ENCODE results near the gene FADS1. TPM values are rescaled to one million over a fixed set of nuclear protein-coding genes. Genes with fewer than 3 reads are reported as not detected.

The FADS1 gene
- total and polyA plus RNA-seq, 7 experiments from 2014 or later = 0.62 to 52.1 (median 2.6) TPM; not detected in 1

GRCh38 chr11:61776561-61777075 lies 40.2 kb downstream of the FADS1 start:
- Mint-ChIP-seq H3K4me3 (peak overlapping the region in 9 of 10 donors; percentile 34 to 77 (median 68)), H3K4me1 (peaks cover 5 to 21% (median 10%) of the 10 kb centered on the region in 7 donors), H3K27ac (peak overlapping the region in 1 of 9 donors; percentile 80), H3K36me3 (no peaks in the 10 kb centered on the region), H3K9me3 (no peaks in the 10 kb centered on the region), H3K27me3 (peaks cover 0 to 6% (median 0%) of the 10 kb centered on the region in 5 donors)
- Histone ChIP-seq H3K27ac (ENCODE audit: low read depth, low read length) (no peak overlapping the region), H3K4me3 (ENCODE audit: low read length) (peak overlapping the region; percentile 44), H3K4me1 (ENCODE audit: control insufficient read depth in 2 of 2, insufficient read depth in 2 of 2, low read length in 2 of 2) (peaks cover 4 to 11% of the 10 kb centered on the region in 2 donors), H3K9me3 (ENCODE audit: control insufficient read depth in 2 of 3, low read length in 3 of 3) (no peaks in the 10 kb centered on the region), H3K36me3 (ENCODE audit: control insufficient read depth in 2 of 3, insufficient read depth in 3 of 3, low read length in 3 of 3) (no peaks in the 10 kb centered on the region), H3K27me3 (ENCODE audit: control insufficient read depth in 2 of 2, insufficient read depth in 2 of 2, low read length in 2 of 2) (no peaks in the 10 kb centered on the region)
- POLR2A ChIA-PET = no interaction called here
- peak in 8 of 9 donors; percentile 27 to 71 (median 37) for DNase-seq
- intact Hi-C loops (cut with micrococcal nuclease) = loop anchor here (1.0 to 2.0 kb wide), 3 partner anchors 16 to 29 kb away; partner anchors contain the start of genes MYRF (in 2 of the 2), FEN1 (in 1 of the 2) and TMEM258 (in 1 of the 2)
- CTCF ChIA-PET = no interaction called here
- ATAC-seq = peak; percentile 66

DNA sequence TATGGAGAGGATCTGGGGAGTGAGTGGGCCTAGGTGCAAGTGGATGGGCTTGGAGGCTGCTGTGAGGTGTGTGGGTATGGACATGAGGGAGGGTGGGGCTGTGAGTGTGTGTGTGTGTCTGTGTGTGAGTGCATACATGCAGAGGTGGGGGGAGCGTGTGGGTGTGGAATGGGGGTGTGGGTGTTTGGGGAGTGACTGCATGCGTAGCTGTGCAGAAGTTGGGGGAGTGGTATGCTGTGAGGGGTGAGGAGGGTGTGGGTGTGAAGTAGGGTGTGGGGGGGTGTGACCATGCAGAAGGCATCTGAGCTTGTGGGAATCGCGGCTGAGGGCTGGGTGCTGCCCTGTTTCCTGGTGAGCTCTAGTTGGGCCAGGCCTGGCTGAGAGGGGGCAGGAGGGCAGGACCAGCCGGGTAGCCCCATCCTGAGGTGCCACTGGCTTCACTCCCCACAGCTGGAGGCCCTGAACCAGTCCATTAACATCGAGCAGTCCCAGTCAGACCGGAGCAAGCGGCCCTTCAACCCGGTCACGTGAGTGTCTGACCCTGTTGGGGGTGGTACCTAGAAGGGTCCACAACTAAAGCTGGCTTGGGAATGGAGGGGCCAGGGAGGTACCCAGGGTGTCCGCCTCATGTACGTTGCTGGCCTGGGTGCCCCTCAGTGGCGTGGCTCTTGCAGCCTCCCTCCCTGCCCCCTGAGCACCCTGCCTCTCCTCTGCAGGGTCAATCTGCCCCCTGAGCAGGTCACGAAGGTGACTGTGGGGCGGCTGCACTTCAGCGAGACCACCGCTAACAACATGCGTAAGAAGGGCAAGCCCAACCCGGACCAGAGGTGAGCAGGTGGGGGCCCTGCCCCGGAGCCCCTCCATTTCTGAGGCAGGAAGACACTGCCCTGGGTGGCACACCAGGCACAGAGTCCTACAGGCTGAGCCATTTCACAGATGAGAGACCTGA lies 40.9 kb downstream of the FADS1 start:
- Mint-ChIP-seq H3K27me3 (peaks cover 0 to 6% (median 0%) of the 10 kb centered on the region in 5 donors), H3K4me3 (peak overlapping the region in 7 of 10 donors; percentile 12 to 77 (median 68)), H3K36me3 (no peaks in the 10 kb centered on the region), H3K4me1 (peaks cover 5 to 25% (median 10%) of the 10 kb centered on the region in 7 donors), H3K27ac (peak overlapping the region in 3 of 9 donors; percentile 13 to 43 (median 36)), H3K9me3 (no peaks in the 10 kb centered on the region)
- Histone ChIP-seq H3K9me3 (ENCODE audit: control insufficient read depth in 2 of 3, low read length in 3 of 3) (no peaks in the 10 kb centered on the region), H3K4me3 (ENCODE audit: low read length) (no peak overlapping the region), H3K27ac (ENCODE audit: low read depth, low read length) (no peak overlapping the region), H3K36me3 (ENCODE audit: control insufficient read depth in 2 of 3, insufficient read depth in 3 of 3, low read length in 3 of 3) (no peaks in the 10 kb centered on the region), H3K4me1 (ENCODE audit: control insufficient read depth in 2 of 2, insufficient read depth in 2 of 2, low read length in 2 of 2) (peaks cover 4 to 11% of the 10 kb centered on the region in 2 donors), H3K27me3 (ENCODE audit: control insufficient read depth in 2 of 2, insufficient read depth in 2 of 2, low read length in 2 of 2) (no peaks in the 10 kb centered on the region)
- CTCF ChIA-PET = interaction anchor here (0.5 kb wide), 1 partner anchor 16 kb away, joined by 3 read pairs; no protein-coding TSS in a partner anchor
- POLR2A ChIA-PET = no interaction called here
- DNase-seq = no peak
- intact Hi-C loops (cut with micrococcal nuclease) = loop anchor here (1.0 to 2.0 kb wide), 2 partner anchors 23 to 29 kb away; partner anchors contain the start of gene MYRF (in 2 of the 2)
- ATAC-seq = peak; percentile 19

GRCh38 chr11:61775106-61775505 lies 41.7 kb downstream of the FADS1 start:
- ChIA-PET POLR2A (no interaction called here), CTCF (interaction anchor here (0.5 kb wide), 1 partner anchor 15 kb away, joined by 3 read pairs; no protein-coding TSS in a partner anchor)
- Mint-ChIP-seq H3K4me1 (peaks cover 5 to 25% (median 10%) of the 10 kb centered on the region in 7 donors), H3K9me3 (no peaks in the 10 kb centered on the region), H3K36me3 (no peaks in the 10 kb centered on the region), H3K4me3 (no peak overlapping the region), H3K27me3 (peaks cover 0 to 6% (median 0%) of the 10 kb centered on the region in 5 donors), H3K27ac (peak overlapping the region in 2 of 9 donors; percentile 4 to 20)
- ATAC-seq (no peak), DNase-seq (no peak)
- H3K27me3 ChIP-seq (ENCODE audit: control insufficient read depth in 2 of 2, insufficient read depth in 2 of 2, low read length in 2 of 2) = no peaks in the 10 kb centered on the region
- H3K9me3 ChIP-seq (ENCODE audit: control insufficient read depth in 2 of 3, low read length in 3 of 3) = no peaks in the 10 kb centered on the region
- H3K4me3 ChIP-seq (ENCODE audit: low read length) = no peak overlapping the region
- H3K36me3 ChIP-seq (ENCODE audit: control insufficient read depth in 2 of 3, insufficient read depth in 3 of 3, low read length in 3 of 3) = no peaks in the 10 kb centered on the region
- H3K27ac ChIP-seq (ENCODE audit: low read depth, low read length) = no peak overlapping the region
- intact Hi-C loops (cut with micrococcal nuclease) = no loop called here
- peaks cover 4 to 11% of the 10 kb centered on the region in 2 donors for H3K4me1 ChIP-seq (ENCODE audit: control insufficient read depth in 2 of 2, insufficient read depth in 2 of 2, low read length in 2 of 2)

DNA sequence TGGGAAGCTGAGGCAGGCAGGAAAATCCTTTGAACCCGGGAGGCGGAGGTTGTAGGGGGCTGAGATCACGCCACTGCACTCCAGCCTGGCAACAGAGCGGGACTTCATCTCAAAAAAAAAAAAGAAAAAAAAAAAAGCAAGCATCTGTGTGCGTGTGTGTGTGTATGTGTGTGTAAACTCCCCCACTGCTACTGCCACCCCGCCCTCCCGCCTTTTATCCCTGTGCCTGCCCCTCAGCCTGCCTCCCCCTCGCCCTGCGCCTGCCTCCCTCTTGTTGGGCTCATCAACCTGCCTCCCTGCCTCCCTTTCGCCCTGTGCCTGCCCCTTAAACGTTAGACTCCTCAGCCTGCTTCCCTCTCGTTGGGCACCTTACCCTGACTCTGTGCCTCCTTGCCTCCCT lies 42.4 kb downstream of the FADS1 start:
- DNase-seq (no peak), ATAC-seq (no peak)
- Mint-ChIP-seq H3K9me3 (no peaks in the 10 kb centered on the region), H3K4me1 (peaks cover 5 to 25% (median 10%) of the 10 kb centered on the region in 7 donors), H3K4me3 (no peak overlapping the region), H3K36me3 (no peaks in the 10 kb centered on the region), H3K27me3 (peaks cover 0 to 6% (median 0%) of the 10 kb centered on the region in 5 donors), H3K27ac (peak overlapping the region in 1 of 9 donors; percentile 4)
- no peaks in the 10 kb centered on the region for H3K36me3 ChIP-seq (ENCODE audit: control insufficient read depth in 2 of 3, insufficient read depth in 3 of 3, low read length in 3 of 3)
- no peak overlapping the region for H3K4me3 ChIP-seq (ENCODE audit: low read length)
- no peaks in the 10 kb centered on the region for H3K27me3 ChIP-seq (ENCODE audit: control insufficient read depth in 2 of 2, insufficient read depth in 2 of 2, low read length in 2 of 2)
- intact Hi-C loops (cut with micrococcal nuclease) = no loop called here
- ChIA-PET CTCF (no interaction called here), POLR2A (no interaction called here)
- no peaks in the 10 kb centered on the region for H3K9me3 ChIP-seq (ENCODE audit: control insufficient read depth in 2 of 3, low read length in 3 of 3)
- H3K4me1 ChIP-seq (ENCODE audit: control insufficient read depth in 2 of 2, insufficient read depth in 2 of 2, low read length in 2 of 2) = peaks cover 4 to 11% of the 10 kb centered on the region in 2 donors
- H3K27ac ChIP-seq (ENCODE audit: low read depth, low read length) = no peak overlapping the region

- CTCF ChIA-PET = no interaction called here
- peaks cover 5 to 25% (median 10%) of the 10 kb centered on the region in 7 donors for H3K4me1 Mint-ChIP-seq
- Histone ChIP-seq H3K36me3 (ENCODE audit: control insufficient read depth in 2 of 3, insufficient read depth in 3 of 3, low read length in 3 of 3) (no peaks in the 10 kb centered on the region), H3K4me1 (ENCODE audit: control insufficient read depth in 2 of 2, insufficient read depth in 2 of 2, low read length in 2 of 2) (peaks cover 4 to 11% of the 10 kb centered on the region in 2 donors), H3K4me3 (ENCODE audit: low read length) (no peak overlapping the region), H3K27ac (ENCODE audit: low read depth, low read length) (no peak overlapping the region), H3K27me3 (ENCODE audit: control insufficient read depth in 2 of 2, insufficient read depth in 2 of 2, low read length in 2 of 2) (no peaks in the 10 kb centered on the region), H3K9me3 (ENCODE audit: control insufficient read depth in 2 of 3, low read length in 3 of 3) (no peaks in the 10 kb centered on the region)
- no peak overlapping the region for H3K4me3 Mint-ChIP-seq
- POLR2A ChIA-PET = no interaction called here
- intact Hi-C loops (cut with micrococcal nuclease) = no loop called here
- H3K27ac Mint-ChIP-seq = no peak overlapping the region
- ATAC-seq (no peak), DNase-seq (no peak)
- H3K36me3 Mint-ChIP-seq = no peaks in the 10 kb centered on the region
- peaks cover 0 to 6% (median 0%) of the 10 kb centered on the region in 5 donors for H3K27me3 Mint-ChIP-seq
- no peaks in the 10 kb centered on the region for H3K9me3 Mint-ChIP-seq
Observed at GRCh38 chr11:61773809-61774208, 43.0 kb downstream of the FADS1 start.

DNA sequence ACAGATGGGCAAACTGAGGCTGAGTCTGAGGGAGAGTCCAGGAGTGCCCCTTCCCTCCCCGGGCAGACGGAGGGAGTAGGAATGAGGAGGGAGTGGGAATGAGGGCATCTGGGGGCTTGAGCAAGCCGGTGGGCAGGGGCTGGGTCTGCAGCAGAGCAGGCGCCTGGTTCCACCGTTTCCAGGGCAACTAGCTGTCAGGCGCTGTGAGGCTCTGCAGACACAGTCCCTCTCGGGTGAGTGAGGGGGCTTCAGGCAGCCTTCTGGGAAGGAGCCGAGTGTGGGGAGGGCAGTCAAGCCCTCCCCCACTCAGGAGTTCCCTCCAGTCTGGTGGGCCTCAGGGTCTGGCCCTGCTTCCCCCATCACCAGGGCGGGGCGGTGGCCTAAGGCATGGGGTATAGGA lies 43.4 kb downstream of the FADS1 start:
- ChIA-PET CTCF (no interaction called here), POLR2A (no interaction called here)
- Histone ChIP-seq H3K9me3 (ENCODE audit: control insufficient read depth in 2 of 3, low read length in 3 of 3) (no peaks in the 10 kb centered on the region), H3K27ac (ENCODE audit: low read depth, low read length) (no peak overlapping the region), H3K36me3 (ENCODE audit: control insufficient read depth in 2 of 3, insufficient read depth in 3 of 3, low read length in 3 of 3) (no peaks in the 10 kb centered on the region), H3K27me3 (ENCODE audit: control insufficient read depth in 2 of 2, insufficient read depth in 2 of 2, low read length in 2 of 2) (no peaks in the 10 kb centered on the region), H3K4me1 (ENCODE audit: control insufficient read depth in 2 of 2, insufficient read depth in 2 of 2, low read length in 2 of 2) (peaks cover 4 to 11% of the 10 kb centered on the region in 2 donors), H3K4me3 (ENCODE audit: low read length) (no peak overlapping the region)
- Mint-ChIP-seq H3K27ac (no peak overlapping the region), H3K4me3 (no peak overlapping the region), H3K36me3 (no peaks in the 10 kb centered on the region), H3K4me1 (peaks cover 5 to 25% (median 10%) of the 10 kb centered on the region in 7 donors), H3K27me3 (peaks cover 0 to 6% (median 0%) of the 10 kb centered on the region in 5 donors), H3K9me3 (no peaks in the 10 kb centered on the region)
- ATAC-seq (no peak), DNase-seq (no peak)
- intact Hi-C loops (cut with micrococcal nuclease) = no loop called here

All from naive thymus-derived CD4-positive, alpha-beta T cell (primary cell).